GM10266 (cell line): ENCODE data around the gene XPNPEP2.

ENCODE experiments used
- DNase-seq: peaks from one replicate; pipeline ENCODE4 v3.0.0; 2012; ENCODE audit errors: extremely low spot score
- TF ChIP-seq, protein P1 (sequence below): IDR thresholded peaks from 2 replicates; pipeline ENCODE4 v1.5.1; 2012; ENCODE audit warnings: mild to moderate bottlenecking, low read depth; ENCODE audit not compliant: control insufficient read depth, insufficient read depth; ENCODE audit errors: missing control alignments

Gene XPNPEP2

DNA sequence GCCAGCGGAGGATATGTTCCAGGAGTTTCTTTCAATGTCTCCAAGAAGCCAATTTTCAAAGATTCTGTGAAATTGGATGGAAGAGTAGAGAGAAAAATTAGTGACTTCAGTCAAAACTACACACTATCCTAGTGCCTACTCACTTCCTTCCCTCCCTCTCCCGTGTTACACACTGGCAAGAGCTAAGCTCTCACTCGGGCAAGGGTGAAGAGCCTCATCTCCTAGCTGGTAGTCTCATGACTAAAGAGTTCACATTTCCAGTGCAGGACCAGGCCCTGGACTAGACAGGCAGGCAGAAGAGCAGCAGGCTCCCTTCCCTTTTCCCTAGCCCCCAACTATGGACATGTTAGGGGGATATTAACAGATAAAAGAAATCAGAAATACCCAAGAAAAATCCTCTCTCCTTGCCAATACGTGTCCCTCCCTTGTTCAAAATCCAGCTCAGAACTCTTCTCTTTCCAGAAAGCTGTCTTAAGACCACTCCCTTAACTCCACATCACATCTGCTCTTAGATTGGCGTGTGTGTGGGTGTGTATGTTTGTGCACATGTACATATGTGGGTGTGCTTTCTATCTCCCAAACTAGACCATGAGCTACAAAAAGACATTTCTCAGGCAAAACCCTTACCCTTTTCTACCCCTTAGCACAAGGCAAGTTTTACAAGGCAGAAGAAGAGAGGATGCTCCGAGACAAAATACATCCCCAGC is 75.0 kb downstream of the XPNPEP2 start:
- TF ChIP-seq, protein P1, sequence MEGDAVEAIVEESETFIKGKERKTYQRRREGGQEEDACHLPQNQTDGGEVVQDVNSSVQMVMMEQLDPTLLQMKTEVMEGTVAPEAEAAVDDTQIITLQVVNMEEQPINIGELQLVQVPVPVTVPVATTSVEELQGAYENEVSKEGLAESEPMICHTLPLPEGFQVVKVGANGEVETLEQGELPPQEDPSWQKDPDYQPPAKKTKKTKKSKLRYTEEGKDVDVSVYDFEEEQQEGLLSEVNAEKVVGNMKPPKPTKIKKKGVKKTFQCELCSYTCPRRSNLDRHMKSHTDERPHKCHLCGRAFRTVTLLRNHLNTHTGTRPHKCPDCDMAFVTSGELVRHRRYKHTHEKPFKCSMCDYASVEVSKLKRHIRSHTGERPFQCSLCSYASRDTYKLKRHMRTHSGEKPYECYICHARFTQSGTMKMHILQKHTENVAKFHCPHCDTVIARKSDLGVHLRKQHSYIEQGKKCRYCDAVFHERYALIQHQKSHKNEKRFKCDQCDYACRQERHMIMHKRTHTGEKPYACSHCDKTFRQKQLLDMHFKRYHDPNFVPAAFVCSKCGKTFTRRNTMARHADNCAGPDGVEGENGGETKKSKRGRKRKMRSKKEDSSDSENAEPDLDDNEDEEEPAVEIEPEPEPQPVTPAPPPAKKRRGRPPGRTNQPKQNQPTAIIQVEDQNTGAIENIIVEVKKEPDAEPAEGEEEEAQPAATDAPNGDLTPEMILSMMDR = no peak
- DNase-seq = no peak

DNA sequence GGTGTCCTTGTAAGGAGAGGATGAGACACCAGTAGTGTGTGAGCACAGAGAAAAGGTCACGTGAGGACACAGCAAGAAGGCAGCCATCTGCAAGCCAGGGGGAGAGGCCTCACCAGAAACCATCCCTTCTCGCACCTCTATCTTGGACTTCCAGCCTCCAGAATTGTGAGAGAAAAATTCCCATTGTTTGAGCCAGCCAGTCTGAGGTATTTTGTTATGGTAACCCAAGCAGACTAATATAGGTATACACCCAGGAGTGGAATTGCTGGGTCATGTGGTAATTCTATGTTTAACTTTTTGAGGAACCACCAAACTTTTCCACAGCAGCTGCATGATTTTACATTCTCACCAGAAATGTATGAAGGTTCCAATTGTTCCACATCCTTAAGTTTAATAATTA is 79.3 kb downstream of the XPNPEP2 start:
- TF ChIP-seq, protein P1 = no peak
- DNase-seq = no peak
